SK-N-SH (cell line): ENCODE data around the gene ABHD15. TPM values are rescaled to one million over a fixed set of nuclear protein-coding genes. Genes with fewer than 3 reads are reported as not detected.

ENCODE experiments used
- CTCF ChIA-PET: fragments of 300-600, 350-600 bp; formaldehyde crosslinking; extraction: SDS; loops from one replicate; lab custom pipeline; 2021; lab: Yijun Ruan, JAX
- POLR2A ChIA-PET: fragments of 350-600 bp; sonication (Branson Sonifier 250); formaldehyde crosslinking; extraction: SDS; loops from one replicate; lab custom pipeline; 2020; ENCODE audit warnings: antibody characterized with exemption, inconsistent platforms; lab: Yijun Ruan, JAX
- DNase-seq: peaks from one replicate; pipeline ENCODE4 v3.0.0; 2012
- H2AFZ ChIP-seq: fragments of 200-600 bp; sonication (generic); 2 replicates; pipeline ENCODE4 v1.8.1; 2016; ENCODE audit warnings: antibody characterized with exemption, mild to moderate bottlenecking, low read depth
- H3F3A ChIP-seq: fragments of 200-600 bp; sonication (generic); replicated peaks from 2 replicates; pipeline ENCODE3; 2016; ENCODE audit warnings: antibody characterized with exemption, mild to moderate bottlenecking; ENCODE audit not compliant: insufficient read depth
- H3K27ac ChIP-seq, 2 experiments: fragments of 200-500 bp in 1 of 2; fragments of 200-600 bp in 1 of 2; sonication (Bioruptor generic) in 1 of 2; sonication (generic), shearing (Covaris generic) in 1 of 2; 2 replicates each; pipeline versions ENCODE4 v1.5.1 to v1.6.1; 2014 to 2016; ENCODE audit warnings: low read depth in 2 of 2, inconsistent platforms in 1 of 2, low read length in 1 of 2, mild to moderate bottlenecking in 1 of 2, mixed read lengths in 1 of 2
- H3K27me3 ChIP-seq: fragments of 200-600 bp; sonication (generic), shearing (Covaris generic); 2 replicates; pipeline ENCODE4 v1.6.1; 2016; ENCODE audit warnings: mixed run types; ENCODE audit not compliant: insufficient read depth
- H3K36me3 ChIP-seq, 2 experiments: fragments of 200-500 bp in 1 of 2; fragments of 200-600 bp in 1 of 2; sonication (Bioruptor generic) in 1 of 2; sonication (generic) in 1 of 2; replicated peaks in 1 of 2; 2 replicates each; pipeline versions ENCODE3 to v1.5.1; 2014 to 2016; ENCODE audit warnings: low read length in 1 of 2, mild to moderate bottlenecking in 1 of 2; ENCODE audit not compliant: insufficient read depth in 2 of 2, control insufficient read depth in 1 of 2
- H3K4me1 ChIP-seq, 2 experiments: fragments of 200-500 bp in 1 of 2; fragments of 200-600 bp in 1 of 2; sonication (Bioruptor generic) in 1 of 2; sonication (generic), shearing (Covaris generic) in 1 of 2; 2 replicates each; pipeline versions ENCODE4 v1.5.1 to v1.6.1; 2014 to 2016; ENCODE audit warnings: low read depth in 1 of 2, low read length in 1 of 2, mixed run types in 1 of 2; ENCODE audit not compliant: insufficient read depth in 2 of 2, control insufficient read depth in 1 of 2
- H3K4me2 ChIP-seq: fragments of 200-600 bp; sonication (generic), shearing (Covaris generic); 2 replicates; pipeline ENCODE4 v1.6.1; 2017; ENCODE audit warnings: mixed run types
- H3K4me3 ChIP-seq, 2 experiments: fragments of 200-500 bp in 1 of 2; fragments of 200-600 bp in 1 of 2; sonication (Bioruptor generic) in 1 of 2; sonication (generic), shearing (Covaris generic) in 1 of 2; 2 replicates each; pipeline versions ENCODE4 v1.5.1 to v1.8.1; 2014 to 2016; ENCODE audit warnings: low read depth in 2 of 2, inconsistent platforms in 1 of 2, low read length in 1 of 2, mild to moderate bottlenecking in 1 of 2, mixed read lengths in 1 of 2, moderate library complexity in 1 of 2
- H3K79me2 ChIP-seq: fragments of 200-600 bp; sonication (generic); 2 replicates; pipeline ENCODE4 v1.8.1; 2017; ENCODE audit warnings: mild to moderate bottlenecking; ENCODE audit not compliant: insufficient read depth
- H3K9ac ChIP-seq: fragments of 200-600 bp; sonication (generic); 2 replicates; pipeline ENCODE4 v1.6.1; 2017; ENCODE audit warnings: mixed run types
- H3K9me2 ChIP-seq: fragments of 200-600 bp; sonication (generic); 2 replicates; pipeline ENCODE4 v1.6.1; 2017; ENCODE audit warnings: mixed run types
- H3K9me3 ChIP-seq: fragments of 200-600 bp; sonication (generic); 2 replicates; pipeline ENCODE4 v1.6.1; 2017; ENCODE audit warnings: mixed run types, mild to moderate bottlenecking, moderate library complexity
- H4K20me1 ChIP-seq: fragments of 200-600 bp; sonication (generic); 2 replicates; pipeline ENCODE4 v1.6.1; 2017; ENCODE audit warnings: mild to moderate bottlenecking, mixed run types; ENCODE audit not compliant: insufficient read depth
- ELF1 ChIP-seq: IDR thresholded peaks from 2 replicates; pipeline ENCODE4 v1.4.0; 2012
- EP300 ChIP-seq, 2 experiments: IDR thresholded peaks; 2 replicates each; pipeline versions ENCODE4 v1.4.0 to v1.6.1; 2012; ENCODE audit warnings: borderline replicate concordance in 1 of 2, low read depth in 1 of 2, low read length in 1 of 2
- EZH2phosphoT487 ChIP-seq: fragments of 200-600 bp; sonication (generic); IDR thresholded peaks from 2 replicates; pipeline ENCODE4 v1.6.1; 2017; ENCODE audit warnings: low read depth, mixed run types, mild to moderate bottlenecking, antibody characterized with exemption, moderate library complexity, borderline replicate concordance
- FOSL2 ChIP-seq: IDR thresholded peaks from 2 replicates; pipeline ENCODE4 v1.4.0; 2012; ENCODE audit warnings: low read depth, mild to moderate bottlenecking, moderate library complexity, borderline replicate concordance
- FOXJ3 ChIP-seq: sonication (generic); formaldehyde crosslinking; IDR thresholded peaks from 2 replicates; pipeline ENCODE4 v1.5.1; 2020; ENCODE audit warnings: mild to moderate bottlenecking, missing genetic modification reagents
- GATA2 ChIP-seq: sonication (generic); formaldehyde crosslinking; IDR thresholded peaks from 2 replicates; pipeline ENCODE4 v1.5.0; 2020; ENCODE audit warnings: mild to moderate bottlenecking, missing genetic modification reagents
- IRF3 ChIP-seq: fragments of 150-350 bp; IDR thresholded peaks from 2 replicates; pipeline ENCODE4 v1.6.1; 2016; ENCODE audit warnings: mild to moderate bottlenecking, low read depth, low read length
- JUND ChIP-seq: IDR thresholded peaks from 2 replicates; pipeline ENCODE4 v1.4.0; 2012
- MAX ChIP-seq: IDR thresholded peaks from 2 replicates; pipeline ENCODE4 v1.4.0; 2012; ENCODE audit warnings: low read depth
- MEF2A ChIP-seq: IDR thresholded peaks from 2 replicates; pipeline ENCODE4 v1.4.0; 2012; ENCODE audit warnings: low read depth, borderline replicate concordance
- NFIC ChIP-seq: IDR thresholded peaks from 2 replicates; pipeline ENCODE4 v1.4.0; 2012; ENCODE audit warnings: borderline replicate concordance
- NRF1 ChIP-seq: IDR thresholded peaks from 2 replicates; pipeline ENCODE4 v1.6.1; 2012; ENCODE audit warnings: low read depth, mild to moderate bottlenecking, low read length
- PBX3 ChIP-seq: IDR thresholded peaks from 2 replicates; pipeline ENCODE4; 2012
- POLR2AphosphoS5 ChIP-seq: IDR thresholded peaks from 2 replicates; pipeline ENCODE4 v1.6.1; 2012; ENCODE audit warnings: low read depth, low read length
- REST ChIP-seq: IDR thresholded peaks from 2 replicates; pipeline ENCODE4 v1.6.1; 2012; ENCODE audit warnings: mild to moderate bottlenecking, low read depth, low read length, moderate library complexity
- RFX5 ChIP-seq: IDR thresholded peaks from 2 replicates; pipeline ENCODE4 v1.6.1; 2012; ENCODE audit warnings: mild to moderate bottlenecking, improper control_type of control experiment, low read length
- TEAD4 ChIP-seq: IDR thresholded peaks from 2 replicates; pipeline ENCODE4 v1.4.0; 2012; ENCODE audit warnings: mild to moderate bottlenecking, borderline replicate concordance; ENCODE audit not compliant: insufficient read depth
- USF2 ChIP-seq: fragments of 150-350 bp; IDR thresholded peaks from 2 replicates; pipeline ENCODE4 v1.6.1; 2017; ENCODE audit warnings: antibody characterized with exemption, low read length, low read depth, borderline replicate concordance
- YY1 ChIP-seq: IDR thresholded peaks from 2 replicates; pipeline ENCODE4 v1.4.0; 2012; ENCODE audit warnings: low read depth, mild to moderate bottlenecking
- ZBTB33 ChIP-seq: IDR thresholded peaks from 2 replicates; pipeline ENCODE4 v1.4.0; 2012; ENCODE audit warnings: low read depth, borderline replicate concordance
- WGBS: methylation state at CpG from one replicate; pipeline ENCODE4 v1.1.6; 2017; ENCODE audit warnings: low lambda C conversion rate; 5-methylcytosine and 5-hydroxymethylcytosine counted together
- polyA plus RNA-seq, 3 experiments: library from polyadenylated mRNA; depleted of rRNA; stranded (reverse); fragments of >200 nt; gene quantifications; 2 replicates each; pipeline ENCODE4 v1.2.3, GENCODE V29; 2012

The ABHD15 gene
- polyA plus RNA-seq, 1 of the 3 experiments (the other 2 are of a cell fraction) = 7.0 TPM

GRCh38 chr17:29562615-29563014, 4.2 kb downstream of the ABHD15 start:
- Histone ChIP-seq H3K9me3 (no peaks in the 10 kb centered on the region), H4K20me1 (no peaks in the 10 kb centered on the region), H3K79me2 (peaks cover 3% of the 10 kb centered on the region; the same call in 1 of the 2 replicates), H3K4me3 (no peak overlapping the region), H3K36me3 (peaks cover 4% of the 10 kb centered on the region in 2 experiments), H3K27ac (no peak overlapping the region), H3K9me2 (no peaks in the 10 kb centered on the region), H3K9ac (no peak overlapping the region), H3K4me1 (peaks cover 0 to 8% of the 10 kb centered on the region in 2 experiments; a peak in 1 of 4 replicates), H2AFZ (no peak overlapping the region), H3K4me2 (no peak overlapping the region), H3F3A (peaks cover 2% of the 10 kb centered on the region), H3K27me3 (no peaks in the 10 kb centered on the region)
- TF ChIP-seq FOSL2 (no peak), TEAD4 (no peak), EZH2phosphoT487 (no peak), PBX3 (no peak), MAX (no peak), RFX5 (no peak), IRF3 (no peak), USF2 (no peak), FOXJ3 (CRISPR knock-in tag) (no peak), NRF1 (no peak), YY1 (no peak), NFIC (no peak), EP300 (IDR thresholded peaks at IDR 0.05; ENCODE audit: borderline replicate concordance in 1 of 2, low read depth in 1 of 2, low read length in 1 of 2) (no peak), GATA2 (no peak), MEF2A (no peak), ZBTB33 (no peak), ELF1 (no peak), POLR2AphosphoS5 (no peak), REST (no peak), JUND (no peak)
- ChIA-PET POLR2A (no interaction called here), CTCF (interaction anchor here (1.8 to 2.7 kb wide), 3 partner anchors 10 to 439 kb away, joined by 5 to 15 read pairs (median 7); no protein-coding TSS in a partner anchor)
- 92% methylated on average over 16 of the region's 18 CpGs for WGBS
- DNase-seq = no peak
